ENCODE data around the gene HIVEP3. TPM values are rescaled to one million over a fixed set of nuclear protein-coding genes. Genes with fewer than 3 reads are reported as not detected.

Gene HIVEP3
- total RNA-seq, 1 experiment from 2014 or later = 0.55 TPM

DNA sequence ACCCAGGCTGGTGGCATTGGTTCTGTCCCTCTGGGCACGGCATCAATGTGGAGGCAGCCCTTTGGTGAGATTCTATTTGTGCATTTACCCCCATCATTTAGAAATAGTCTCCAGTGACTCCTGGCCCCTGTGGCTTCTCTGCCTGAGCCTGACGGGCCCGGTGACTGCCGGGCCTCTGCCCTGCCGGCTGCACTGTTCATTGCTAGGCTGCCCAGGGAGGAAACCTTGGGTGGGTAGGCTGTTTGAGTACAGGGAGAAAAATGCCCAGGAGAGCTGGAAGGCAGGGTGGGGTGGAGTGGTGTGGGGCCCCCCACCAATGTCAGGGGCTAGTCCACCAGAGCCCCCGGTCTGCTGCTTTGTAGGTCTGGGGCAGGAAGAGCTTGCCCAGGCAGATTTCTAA, 410.9 kb downstream of the HIVEP3 start (continued):
- TF ChIP-seq, protein P1, sequence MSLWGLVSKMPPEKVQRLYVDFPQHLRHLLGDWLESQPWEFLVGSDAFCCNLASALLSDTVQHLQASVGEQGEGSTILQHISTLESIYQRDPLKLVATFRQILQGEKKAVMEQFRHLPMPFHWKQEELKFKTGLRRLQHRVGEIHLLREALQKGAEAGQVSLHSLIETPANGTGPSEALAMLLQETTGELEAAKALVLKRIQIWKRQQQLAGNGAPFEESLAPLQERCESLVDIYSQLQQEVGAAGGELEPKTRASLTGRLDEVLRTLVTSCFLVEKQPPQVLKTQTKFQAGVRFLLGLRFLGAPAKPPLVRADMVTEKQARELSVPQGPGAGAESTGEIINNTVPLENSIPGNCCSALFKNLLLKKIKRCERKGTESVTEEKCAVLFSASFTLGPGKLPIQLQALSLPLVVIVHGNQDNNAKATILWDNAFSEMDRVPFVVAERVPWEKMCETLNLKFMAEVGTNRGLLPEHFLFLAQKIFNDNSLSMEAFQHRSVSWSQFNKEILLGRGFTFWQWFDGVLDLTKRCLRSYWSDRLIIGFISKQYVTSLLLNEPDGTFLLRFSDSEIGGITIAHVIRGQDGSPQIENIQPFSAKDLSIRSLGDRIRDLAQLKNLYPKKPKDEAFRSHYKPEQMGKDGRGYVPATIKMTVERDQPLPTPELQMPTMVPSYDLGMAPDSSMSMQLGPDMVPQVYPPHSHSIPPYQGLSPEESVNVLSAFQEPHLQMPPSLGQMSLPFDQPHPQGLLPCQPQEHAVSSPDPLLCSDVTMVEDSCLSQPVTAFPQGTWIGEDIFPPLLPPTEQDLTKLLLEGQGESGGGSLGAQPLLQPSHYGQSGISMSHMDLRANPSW (CRISPR knock-in tag; conservative IDR thresholded peaks at IDR 0.05; ENCODE audit: low read depth) = no peak
- TF ChIP-seq ZNF219 (CRISPR knock-in tag; IDR thresholded peaks at IDR 0.05; ENCODE audit: borderline replicate concordance) (no peak), NFATC4 (CRISPR knock-in tag; IDR thresholded peaks at IDR 0.05) (no peak)

DNA sequence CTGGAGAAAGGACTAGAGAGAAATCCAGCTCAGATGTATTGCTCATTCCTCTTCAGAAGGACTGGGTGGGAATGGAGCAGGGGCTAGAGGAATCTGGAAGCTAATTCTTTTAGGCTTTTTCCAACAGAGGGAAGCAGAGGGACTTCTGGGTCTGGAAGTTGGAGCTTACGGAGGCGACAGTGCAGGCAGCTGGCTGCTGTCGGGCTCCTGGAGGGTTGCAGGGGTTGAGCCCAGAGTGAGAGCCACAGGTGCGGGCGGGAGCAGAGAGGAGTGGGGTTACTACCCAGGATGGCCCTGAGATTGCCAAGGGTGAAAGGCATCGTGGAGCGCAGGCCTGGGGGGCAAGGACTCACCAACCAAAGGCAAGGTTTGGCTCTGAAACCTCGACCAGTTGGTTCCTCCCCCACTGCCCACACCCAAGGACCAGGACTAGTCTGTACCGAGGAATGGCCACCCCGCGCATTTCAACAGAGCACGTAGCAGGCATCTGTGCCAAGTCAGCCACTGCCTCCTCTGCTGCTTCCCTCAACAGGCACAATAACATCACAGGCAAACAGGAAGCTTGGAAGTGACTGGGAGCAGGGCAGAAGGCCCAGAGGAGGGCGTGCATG, 411.5 kb downstream of the HIVEP3 start:
- Mint-ChIP-seq H3K27me3 (ENCODE audit: low read depth) (no peaks in the 10 kb centered on the region), H3K9me3 (no peaks in the 10 kb centered on the region), H3K36me3 (no peaks in the 10 kb centered on the region), H3K4me1 (peaks cover 18% of the 10 kb centered on the region), H3K4me3 (no peak overlapping the region), H3K27ac (no peak overlapping the region)
- TF ChIP-seq ELF4 (CRISPR knock-in tag; IDR thresholded peaks at IDR 0.05; ENCODE audit: low read depth) = no peak
- TF ChIP-seq, protein P2, sequence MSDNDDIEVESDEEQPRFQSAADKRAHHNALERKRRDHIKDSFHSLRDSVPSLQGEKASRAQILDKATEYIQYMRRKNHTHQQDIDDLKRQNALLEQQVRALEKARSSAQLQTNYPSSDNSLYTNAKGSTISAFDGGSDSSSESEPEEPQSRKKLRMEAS (CRISPR knock-in tag; IDR thresholded peaks at IDR 0.05) = 0 out of 2 replicates have a peak, but pooled peaks have one; percentile 13
- DNase-seq (ENCODE audit: low spot score) (no peak), ATAC-seq (peak; percentile 64)
- ChIA-PET POLR2A (interaction anchor here (0.6 to 0.9 kb wide), 2 partner anchors 9 to 11 kb away, joined by 3 read pairs; no protein-coding TSS in a partner anchor), CTCF (interaction anchor here (0.9 to 2.8 kb wide), 10 partner anchors 9 to 76 kb away, joined by 3 to 16 read pairs (median 6); partner anchors contain the start of gene EDN2)

DNA sequence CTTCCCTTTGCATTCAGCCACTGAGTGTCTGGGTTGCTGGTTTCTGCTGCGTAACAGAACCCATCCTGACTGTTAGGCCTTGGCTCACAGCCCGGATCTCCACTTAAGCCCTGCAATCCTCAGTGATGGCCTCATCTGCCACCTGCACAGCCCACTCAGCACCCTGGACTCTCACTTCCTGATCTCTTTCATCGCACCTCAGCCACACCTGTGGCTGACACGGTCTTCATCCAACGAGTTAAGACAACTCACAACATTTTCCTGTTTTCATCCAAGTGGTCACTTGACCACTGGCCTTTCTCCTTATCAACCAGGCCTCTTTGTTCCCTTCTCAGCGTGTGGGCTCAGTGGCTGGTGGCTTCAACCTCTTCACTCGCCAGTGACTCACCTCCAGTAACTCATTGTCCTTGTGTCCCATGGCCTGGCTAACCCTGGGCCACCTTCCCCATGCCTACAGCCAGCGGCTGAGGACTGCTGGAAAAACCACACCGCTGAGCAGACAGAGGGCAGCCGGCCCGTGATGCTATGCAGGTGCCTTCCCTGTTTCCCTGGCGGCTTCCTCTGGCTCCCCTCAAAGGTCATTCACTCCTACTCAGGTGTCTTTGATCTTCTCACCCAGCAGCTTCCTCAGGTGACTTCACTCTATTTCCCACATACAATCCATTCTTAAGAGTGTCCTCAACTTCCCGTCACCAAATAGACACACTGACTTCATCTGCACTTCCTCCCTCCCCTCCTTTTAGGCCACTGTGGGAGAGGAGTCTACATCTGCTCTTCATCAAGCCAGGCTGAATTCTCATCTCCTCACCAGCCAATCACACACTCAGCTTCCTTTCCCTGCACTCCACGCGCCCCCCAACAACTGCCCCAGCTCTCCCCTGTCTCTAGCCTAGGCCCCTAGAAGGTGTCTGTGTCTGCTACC, 414.3 kb downstream of the HIVEP3 start:
- ATAC-seq (no peak; the same call in 1 of the 2 replicates), DNase-seq (ENCODE audit: low spot score) (no peak)
- ChIA-PET POLR2A (interaction anchor here (1.0 kb wide), 1 partner anchor 14 kb away, joined by 3 read pairs; no protein-coding TSS in a partner anchor), CTCF (interaction anchor here (1.0 kb wide), 1 partner anchor 9 kb away, joined by 6 read pairs; no protein-coding TSS in a partner anchor)
- no peak for TF ChIP-seq ZNF396 (CRISPR knock-in tag; IDR thresholded peaks at IDR 0.05; ENCODE audit: borderline replicate concordance)
- no peak for TF ChIP-seq ZNF423 (CRISPR knock-in tag; IDR thresholded peaks at IDR 0.05)
- no peak for TF ChIP-seq ZNF416 (CRISPR knock-in tag; IDR thresholded peaks at IDR 0.05)
- TF ChIP-seq, protein P3, sequence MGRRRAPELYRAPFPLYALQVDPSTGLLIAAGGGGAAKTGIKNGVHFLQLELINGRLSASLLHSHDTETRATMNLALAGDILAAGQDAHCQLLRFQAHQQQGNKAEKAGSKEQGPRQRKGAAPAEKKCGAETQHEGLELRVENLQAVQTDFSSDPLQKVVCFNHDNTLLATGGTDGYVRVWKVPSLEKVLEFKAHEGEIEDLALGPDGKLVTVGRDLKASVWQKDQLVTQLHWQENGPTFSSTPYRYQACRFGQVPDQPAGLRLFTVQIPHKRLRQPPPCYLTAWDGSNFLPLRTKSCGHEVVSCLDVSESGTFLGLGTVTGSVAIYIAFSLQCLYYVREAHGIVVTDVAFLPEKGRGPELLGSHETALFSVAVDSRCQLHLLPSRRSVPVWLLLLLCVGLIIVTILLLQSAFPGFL (CRISPR knock-in tag; IDR thresholded peaks at IDR 0.05; ENCODE audit: borderline replicate concordance) = no peak
- TF ChIP-seq, protein P4, sequence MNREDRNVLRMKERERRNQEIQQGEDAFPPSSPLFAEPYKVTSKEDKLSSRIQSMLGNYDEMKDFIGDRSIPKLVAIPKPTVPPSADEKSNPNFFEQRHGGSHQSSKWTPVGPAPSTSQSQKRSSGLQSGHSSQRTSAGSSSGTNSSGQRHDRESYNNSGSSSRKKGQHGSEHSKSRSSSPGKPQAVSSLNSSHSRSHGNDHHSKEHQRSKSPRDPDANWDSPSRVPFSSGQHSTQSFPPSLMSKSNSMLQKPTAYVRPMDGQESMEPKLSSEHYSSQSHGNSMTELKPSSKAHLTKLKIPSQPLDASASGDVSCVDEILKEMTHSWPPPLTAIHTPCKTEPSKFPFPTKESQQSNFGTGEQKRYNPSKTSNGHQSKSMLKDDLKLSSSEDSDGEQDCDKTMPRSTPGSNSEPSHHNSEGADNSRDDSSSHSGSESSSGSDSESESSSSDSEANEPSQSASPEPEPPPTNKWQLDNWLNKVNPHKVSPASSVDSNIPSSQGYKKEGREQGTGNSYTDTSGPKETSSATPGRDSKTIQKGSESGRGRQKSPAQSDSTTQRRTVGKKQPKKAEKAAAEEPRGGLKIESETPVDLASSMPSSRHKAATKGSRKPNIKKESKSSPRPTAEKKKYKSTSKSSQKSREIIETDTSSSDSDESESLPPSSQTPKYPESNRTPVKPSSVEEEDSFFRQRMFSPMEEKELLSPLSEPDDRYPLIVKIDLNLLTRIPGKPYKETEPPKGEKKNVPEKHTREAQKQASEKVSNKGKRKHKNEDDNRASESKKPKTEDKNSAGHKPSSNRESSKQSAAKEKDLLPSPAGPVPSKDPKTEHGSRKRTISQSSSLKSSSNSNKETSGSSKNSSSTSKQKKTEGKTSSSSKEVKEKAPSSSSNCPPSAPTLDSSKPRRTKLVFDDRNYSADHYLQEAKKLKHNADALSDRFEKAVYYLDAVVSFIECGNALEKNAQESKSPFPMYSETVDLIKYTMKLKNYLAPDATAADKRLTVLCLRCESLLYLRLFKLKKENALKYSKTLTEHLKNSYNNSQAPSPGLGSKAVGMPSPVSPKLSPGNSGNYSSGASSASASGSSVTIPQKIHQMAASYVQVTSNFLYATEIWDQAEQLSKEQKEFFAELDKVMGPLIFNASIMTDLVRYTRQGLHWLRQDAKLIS (CRISPR knock-in tag; IDR thresholded peaks at IDR 0.05; ENCODE audit: borderline replicate concordance) = no peak
- TF ChIP-seq CREB1 (CRISPR knock-in tag; IDR thresholded peaks at IDR 0.05) = no peak
- TF ChIP-seq, protein P5, sequence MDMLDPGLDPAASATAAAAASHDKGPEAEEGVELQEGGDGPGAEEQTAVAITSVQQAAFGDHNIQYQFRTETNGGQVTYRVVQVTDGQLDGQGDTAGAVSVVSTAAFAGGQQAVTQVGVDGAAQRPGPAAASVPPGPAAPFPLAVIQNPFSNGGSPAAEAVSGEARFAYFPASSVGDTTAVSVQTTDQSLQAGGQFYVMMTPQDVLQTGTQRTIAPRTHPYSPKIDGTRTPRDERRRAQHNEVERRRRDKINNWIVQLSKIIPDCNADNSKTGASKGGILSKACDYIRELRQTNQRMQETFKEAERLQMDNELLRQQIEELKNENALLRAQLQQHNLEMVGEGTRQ (CRISPR knock-in tag; IDR thresholded peaks at IDR 0.05) = no peak
- no peak for TF ChIP-seq SMAD4 (CRISPR knock-in tag; IDR thresholded peaks at IDR 0.05)
- TF ChIP-seq NR1H2 (CRISPR knock-in tag; IDR thresholded peaks at IDR 0.05) = no peak
- TF ChIP-seq MXD4 (CRISPR knock-in tag; IDR thresholded peaks at IDR 0.05; ENCODE audit: borderline replicate concordance) = no peak
- no peaks in the 10 kb centered on the region for H3K9me3 Mint-ChIP-seq
- H3K27me3 Mint-ChIP-seq (ENCODE audit: low read depth) = no peaks in the 10 kb centered on the region
- peaks cover 18% of the 10 kb centered on the region for H3K4me1 Mint-ChIP-seq
- no peak overlapping the region for H3K27ac Mint-ChIP-seq
- no peak overlapping the region for H3K4me3 Mint-ChIP-seq
- H3K36me3 Mint-ChIP-seq = no peaks in the 10 kb centered on the region

Data from WTC11 (cell line).